Measurements from ENCODE around the gene COPG1. TPM values are rescaled to one million over a fixed set of nuclear protein-coding genes. Genes with fewer than 3 reads are reported as not detected.

COPG1 gene
- total RNA-seq, 4 donors from 2014 or later, result 64.7 to 149 (median 116) TPM

- 1% methylated on average over 33 of the region's 34 CpGs; no CpG with 5 or more reads in 1 of the 2 donors for WGBS, 2 donors (ENCODE audit: low coverage in 1 of 2)
- intact Hi-C loops (cut with DNase I; ENCODE audit: low total_unique reads), result loop anchor here (5.0 kb wide), 1 partner anchor 39 kb away; the partner anchor contains the start of gene HMCES
Measured at GRCh38 chr3:129315998-129316247, 66.5 kb downstream of the COPG1 start.

DNA sequence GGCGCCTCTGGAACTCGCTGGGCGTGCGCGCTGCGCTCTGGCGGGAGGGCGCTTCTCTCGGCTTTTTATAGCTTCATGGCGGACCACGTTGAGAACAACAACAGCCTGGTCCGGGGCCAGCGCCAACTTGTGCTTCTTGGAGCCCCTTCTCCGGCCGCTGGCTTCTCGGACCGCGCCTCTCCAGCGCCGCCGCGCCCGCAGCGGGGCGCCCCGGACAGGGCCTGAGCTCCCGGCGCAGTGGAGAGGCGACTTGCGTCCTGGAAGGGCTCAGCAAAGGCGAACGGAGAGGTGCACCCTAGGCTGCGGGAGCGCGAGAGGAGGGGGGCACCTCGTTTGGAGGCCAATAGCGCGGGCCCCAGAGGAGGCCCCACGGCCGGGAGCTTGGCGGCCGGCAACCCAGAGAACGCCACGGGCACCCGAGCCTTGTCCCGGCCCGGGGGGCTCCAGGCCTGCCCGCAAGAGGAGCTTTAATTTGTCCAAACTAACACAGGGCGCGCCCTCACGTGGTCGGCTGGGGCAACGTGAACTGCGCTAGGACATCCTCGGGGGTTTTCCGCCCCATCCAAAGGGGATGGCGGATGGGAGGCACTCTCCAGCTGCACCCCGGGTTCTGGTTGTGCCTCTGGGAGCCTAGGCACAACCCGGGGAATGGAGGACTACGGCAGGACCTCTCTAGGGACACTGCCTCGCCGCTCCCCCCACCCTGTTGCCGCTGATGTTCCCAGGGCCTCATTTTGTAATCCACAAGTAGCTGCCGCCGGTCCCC, 67.0 kb downstream of the COPG1 start:
- peak overlapping the region; percentile 88 to 94 (median 91) for H3K27ac ChIP-seq
- intact Hi-C loops (cut with DNase I; ENCODE audit: low total_unique reads), result loop anchor here (5.0 kb wide), 1 partner anchor 39 kb away; the partner anchor contains the start of gene HMCES
- TF ChIP-seq POLR2A (IDR thresholded peaks at IDR 0.05) (peak; percentile 99), CTCF (IDR thresholded peaks at IDR 0.05) (peak in 3 of 5 experiments; percentile 42 to 59 (median 44)), POLR2AphosphoS5 (IDR thresholded peaks at IDR 0.05) (peak; percentile 100), EP300 (IDR thresholded peaks at IDR 0.05; ENCODE audit: low read depth) (no peak)
- peaks cover 8 to 25% (median 19%) of the 10 kb centered on the region in 4 donors for H3K4me1 ChIP-seq
- no peaks in the 10 kb centered on the region for H3K9me3 ChIP-seq
- in situ Hi-C loops (cut with MboI; ENCODE audit: low pct_ligation_motif_present in 1 of 4, low pct_unique_long_range_greater_than_20kb in 1 of 4, low sequenced_read_pairs in 3 of 4), result no loop called here
- H3K4me3 ChIP-seq, result peak overlapping the region; percentile 45 to 97 (median 87)
- H3K36me3 ChIP-seq, result no peaks in the 10 kb centered on the region
- peak; percentile 89 for DNase-seq
- no peaks in the 10 kb centered on the region for H3K27me3 ChIP-seq
- WGBS, 2 donors (ENCODE audit: low coverage in 1 of 2), result 0% methylated on average over 13 of the region's 65 CpGs; no CpG with 5 or more reads in 1 of the 2 donors

More at GRCh38 chr3:129315998-129316247, 66.5 kb downstream of the COPG1 start:
- peak overlapping the region; percentile 88 to 94 (median 91) for H3K27ac ChIP-seq
- H3K4me3 ChIP-seq, result peak overlapping the region; percentile 45 to 97 (median 87)
- TF ChIP-seq POLR2A (IDR thresholded peaks at IDR 0.05) (no peak), POLR2AphosphoS5 (IDR thresholded peaks at IDR 0.05) (no peak), EP300 (IDR thresholded peaks at IDR 0.05; ENCODE audit: low read depth) (no peak), CTCF (IDR thresholded peaks at IDR 0.05) (no peak)
- H3K9me3 ChIP-seq, result no peaks in the 10 kb centered on the region
- no peak for DNase-seq
- no peaks in the 10 kb centered on the region for H3K36me3 ChIP-seq
- in situ Hi-C loops (cut with MboI; ENCODE audit: low pct_ligation_motif_present in 1 of 4, low pct_unique_long_range_greater_than_20kb in 1 of 4, low sequenced_read_pairs in 3 of 4), result no loop called here
- peaks cover 8 to 25% (median 19%) of the 10 kb centered on the region in 4 donors for H3K4me1 ChIP-seq
- no peaks in the 10 kb centered on the region for H3K27me3 ChIP-seq

DNA sequence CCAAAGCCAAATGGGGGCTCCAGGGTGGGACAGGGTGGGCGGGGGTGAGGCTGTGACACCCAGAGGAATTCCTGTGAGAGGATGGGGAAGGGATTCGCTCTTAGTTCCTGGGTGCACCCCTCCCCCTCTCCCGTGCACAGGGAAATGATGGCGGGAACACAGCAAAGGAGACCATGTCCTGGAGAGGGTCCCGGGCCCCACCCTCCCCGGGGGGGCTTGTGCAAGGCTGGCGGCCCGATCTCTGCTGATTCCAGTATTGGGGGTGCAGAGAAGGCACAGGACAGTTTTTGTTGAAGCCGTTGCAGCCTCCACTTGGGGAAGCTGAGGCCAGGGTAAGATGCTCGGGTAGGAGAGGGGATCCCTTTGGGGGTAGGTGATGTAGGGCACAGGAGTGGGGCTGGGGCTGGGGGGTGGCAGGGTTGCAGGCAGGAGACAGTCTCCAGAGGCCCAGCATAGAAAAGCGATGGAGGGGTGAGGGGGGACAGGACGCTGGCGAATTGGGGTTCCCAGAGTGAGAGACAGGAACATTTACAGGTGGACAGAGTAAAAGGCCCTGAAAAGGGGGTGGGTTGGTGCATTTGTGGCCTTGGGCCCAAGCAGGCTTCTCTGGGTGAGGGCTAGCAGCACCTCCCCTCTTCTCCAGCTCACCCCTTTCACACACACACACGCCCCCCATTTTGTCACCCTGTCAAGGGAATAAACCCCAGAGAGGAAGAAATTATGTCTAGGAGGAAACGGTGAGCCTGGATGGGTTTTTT, 67.8 kb downstream of the COPG1 start:
- Histone ChIP-seq H3K9me3 (no peaks in the 10 kb centered on the region), H3K27ac (peak overlapping the region; percentile 88 to 94 (median 91)), H3K4me1 (peaks cover 8 to 25% (median 19%) of the 10 kb centered on the region in 4 donors), H3K4me3 (peak overlapping the region; percentile 45 to 97 (median 87)), H3K36me3 (no peaks in the 10 kb centered on the region), H3K27me3 (no peaks in the 10 kb centered on the region)
- no peak for DNase-seq
- intact Hi-C loops (cut with DNase I; ENCODE audit: low total_unique reads) (loop anchor here (5.0 kb wide), 1 partner anchor 40 kb away; the partner anchor contains the start of gene HMCES), in situ Hi-C loops (cut with MboI; ENCODE audit: low pct_ligation_motif_present in 1 of 4, low pct_unique_long_range_greater_than_20kb in 1 of 4, low sequenced_read_pairs in 3 of 4) (no loop called here)
- TF ChIP-seq CTCF (IDR thresholded peaks at IDR 0.05) (no peak), EP300 (IDR thresholded peaks at IDR 0.05; ENCODE audit: low read depth) (no peak), POLR2A (IDR thresholded peaks at IDR 0.05) (no peak)
- WGBS, 2 donors (ENCODE audit: low coverage in 1 of 2), result 38% methylated on average over 14 of the region's 15 CpGs; no CpG with 5 or more reads in 1 of the 2 donors

DNA sequence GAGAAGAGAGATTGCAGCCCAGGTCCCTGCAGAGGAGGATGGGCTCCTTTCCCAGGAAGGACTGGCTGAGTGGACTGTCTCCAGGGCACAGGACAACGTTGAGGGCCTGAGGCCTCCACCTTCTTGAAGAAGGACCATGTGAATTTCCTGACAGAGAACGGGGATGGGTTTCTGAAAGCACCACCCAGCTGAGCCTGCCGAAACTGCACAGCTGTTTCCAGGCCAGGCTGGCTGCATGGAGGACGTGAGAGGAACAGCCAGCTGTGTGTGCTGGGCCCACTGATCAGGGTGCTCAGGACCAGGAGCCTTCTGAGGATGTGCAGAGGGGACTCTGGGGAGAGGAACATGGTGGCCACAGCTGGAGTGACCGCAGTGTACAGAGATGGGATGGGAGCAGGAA, 68.4 kb downstream of the COPG1 start:
- WGBS, 2 donors (ENCODE audit: low coverage in 1 of 2), result 61 to 100% methylated on average over 1 to 5 of the region's 5 CpGs
- peak in 1 of 3 donors; percentile 14 for TF ChIP-seq POLR2AphosphoS5 (IDR thresholded peaks at IDR 0.05)
- no peak for TF ChIP-seq EP300 (IDR thresholded peaks at IDR 0.05; ENCODE audit: low read depth)
- intact Hi-C loops (cut with DNase I; ENCODE audit: low total_unique reads), result loop anchor here (5.0 kb wide), 1 partner anchor 41 kb away; the partner anchor contains the start of gene HMCES
- no peaks in the 10 kb centered on the region for H3K9me3 ChIP-seq
- H3K27me3 ChIP-seq, result no peaks in the 10 kb centered on the region
- in situ Hi-C loops (cut with MboI; ENCODE audit: low pct_ligation_motif_present in 1 of 4, low pct_unique_long_range_greater_than_20kb in 1 of 4, low sequenced_read_pairs in 3 of 4), result no loop called here
- DNase-seq, result peak; percentile 49
- peak overlapping the region in 2 of 4 donors; percentile 91 to 94 for H3K27ac ChIP-seq
- H3K4me3 ChIP-seq, result no peak overlapping the region
- H3K36me3 ChIP-seq, result no peaks in the 10 kb centered on the region
- peaks cover 8 to 25% (median 19%) of the 10 kb centered on the region in 4 donors for H3K4me1 ChIP-seq
